ENCODE data around the gene MIS18A.

Gene MIS18A

DNA sequence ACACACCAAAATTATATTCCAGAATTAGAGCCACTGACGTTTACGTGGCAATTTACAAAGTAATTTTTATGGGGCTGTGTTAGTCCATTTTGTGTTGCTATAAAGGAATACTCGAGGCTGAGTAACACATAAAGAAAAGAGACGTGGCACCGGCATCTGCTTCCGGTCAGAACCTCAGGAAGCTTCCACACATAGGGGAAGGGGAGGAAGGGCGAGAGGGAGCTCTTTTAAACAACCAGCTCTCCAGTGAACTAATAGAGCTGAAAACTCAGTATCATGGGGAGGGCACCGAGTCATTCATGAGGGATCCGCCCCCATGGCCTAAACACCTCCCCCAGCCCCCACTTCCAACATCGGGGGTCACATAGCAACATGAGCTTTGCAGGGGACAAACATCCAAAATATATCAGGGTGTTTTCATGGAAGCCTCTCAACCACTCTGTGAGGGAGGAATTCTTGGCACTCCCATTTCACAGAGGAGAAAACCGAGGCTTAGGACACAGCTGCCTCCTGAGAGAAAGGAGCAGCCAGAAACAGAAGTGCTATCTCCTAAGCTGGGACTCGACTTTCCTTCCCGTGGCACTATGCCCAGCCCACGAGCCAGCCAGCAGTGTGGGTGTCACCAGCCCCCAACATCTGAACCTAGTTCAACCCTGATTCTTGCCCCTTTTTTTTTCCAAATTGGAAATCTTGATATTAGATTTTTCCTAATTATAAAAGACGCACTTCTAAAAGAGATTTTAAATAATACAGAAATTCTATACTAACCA, 29.2 kb downstream of the MIS18A start:
- DNase-seq, result no peak

- DNase-seq, result no peak
Measured at GRCh38 chr21:32248571-32249461, 30.0 kb downstream of the MIS18A start.

DNA sequence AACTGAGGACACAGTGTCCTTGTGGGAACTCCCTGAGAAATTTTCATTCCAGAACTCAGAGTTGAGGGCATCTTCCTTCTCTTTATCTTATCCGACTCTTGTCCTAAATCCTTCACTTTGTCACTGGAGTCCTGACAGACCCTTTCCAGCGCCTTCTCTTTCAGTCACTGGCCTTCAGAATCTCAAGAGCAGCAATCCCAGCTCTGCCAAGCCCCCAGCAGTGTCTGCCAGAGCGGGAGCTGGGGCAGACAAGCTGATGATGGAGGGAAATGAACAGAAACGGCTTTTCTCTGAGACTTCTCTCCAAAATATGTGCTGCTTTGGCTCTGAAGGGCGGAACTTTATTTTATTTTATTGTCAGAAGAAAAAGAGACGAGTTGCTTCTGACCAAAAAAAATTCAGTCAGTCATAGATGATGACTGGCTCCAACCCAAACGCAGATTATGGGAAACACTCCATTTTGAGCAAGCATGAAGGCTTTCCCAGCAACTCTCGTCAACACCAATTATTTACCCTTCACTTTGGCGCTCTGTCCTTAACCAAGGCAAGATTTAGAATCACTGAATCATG, 32.2 kb downstream of the MIS18A start:
- DNase-seq, result no peak

DNA sequence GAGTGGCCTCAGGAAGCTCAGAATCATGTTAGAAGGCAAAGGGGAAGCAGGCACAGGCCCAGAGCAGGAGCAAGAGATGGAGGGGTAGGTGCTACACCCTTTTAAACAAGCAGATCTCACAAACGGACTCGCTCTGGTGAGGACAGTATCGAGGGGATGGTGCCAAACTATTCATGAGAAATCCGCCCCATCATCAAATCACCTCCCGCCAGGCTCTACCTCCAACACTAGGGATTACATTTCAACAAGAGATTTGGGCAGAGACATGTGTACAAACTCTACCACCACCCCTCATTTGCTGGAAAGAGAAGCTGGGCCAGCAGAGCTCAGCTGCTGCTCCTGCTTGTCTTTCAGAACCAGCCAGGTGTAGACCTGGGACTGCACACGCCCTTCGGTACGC, 32.9 kb downstream of the MIS18A start:
- no peak for DNase-seq

DNA sequence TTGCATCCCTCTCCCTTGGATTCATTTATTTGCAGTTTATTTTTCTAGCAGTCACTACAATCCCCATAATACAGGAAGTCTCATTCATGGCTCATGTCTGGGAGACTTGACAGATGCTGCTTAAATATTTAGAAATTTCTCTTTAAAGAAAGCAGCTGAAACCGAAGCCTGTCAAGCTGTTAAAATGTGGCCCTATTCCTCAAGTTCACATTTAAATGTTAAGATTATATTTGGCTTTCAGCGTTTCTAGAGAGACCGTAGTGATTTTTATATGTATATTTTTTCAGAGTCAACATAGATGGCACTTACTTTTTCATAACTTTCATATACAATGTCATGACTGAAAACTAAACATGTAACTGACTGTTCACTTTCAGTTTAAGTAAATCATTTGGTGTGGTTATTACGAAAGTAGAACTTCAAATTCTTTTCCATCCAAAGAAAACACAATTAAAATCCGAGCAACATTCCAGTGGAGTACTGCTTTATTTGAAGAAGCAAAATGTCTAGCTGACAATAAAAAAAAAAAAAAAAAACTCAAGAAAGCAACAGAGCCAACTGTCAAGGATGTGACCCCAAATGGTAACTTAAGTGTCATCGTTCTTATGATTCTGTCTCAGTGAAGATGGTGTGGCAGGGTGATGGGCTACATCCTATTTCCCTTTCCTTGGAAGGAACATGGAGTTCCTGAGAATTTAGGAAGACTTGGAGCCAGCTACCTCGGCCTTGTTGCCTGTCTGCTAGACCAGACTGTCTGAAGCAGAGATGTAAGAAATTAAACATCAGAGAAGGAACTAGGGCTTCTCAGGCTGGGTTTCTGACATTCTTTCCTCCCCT, 37.8 kb downstream of the MIS18A start:
- no peak for DNase-seq

GRCh38 chr21:32239551-32239950, 39.3 kb downstream of the MIS18A start:
- no peak for DNase-seq

GRCh38 chr21:32238063-32238462, 40.8 kb downstream of the MIS18A start:
- DNase-seq, result no peak

- no peak for DNase-seq
Measured at GRCh38 chr21:32237021-32237420, 41.8 kb downstream of the MIS18A start.

DNA sequence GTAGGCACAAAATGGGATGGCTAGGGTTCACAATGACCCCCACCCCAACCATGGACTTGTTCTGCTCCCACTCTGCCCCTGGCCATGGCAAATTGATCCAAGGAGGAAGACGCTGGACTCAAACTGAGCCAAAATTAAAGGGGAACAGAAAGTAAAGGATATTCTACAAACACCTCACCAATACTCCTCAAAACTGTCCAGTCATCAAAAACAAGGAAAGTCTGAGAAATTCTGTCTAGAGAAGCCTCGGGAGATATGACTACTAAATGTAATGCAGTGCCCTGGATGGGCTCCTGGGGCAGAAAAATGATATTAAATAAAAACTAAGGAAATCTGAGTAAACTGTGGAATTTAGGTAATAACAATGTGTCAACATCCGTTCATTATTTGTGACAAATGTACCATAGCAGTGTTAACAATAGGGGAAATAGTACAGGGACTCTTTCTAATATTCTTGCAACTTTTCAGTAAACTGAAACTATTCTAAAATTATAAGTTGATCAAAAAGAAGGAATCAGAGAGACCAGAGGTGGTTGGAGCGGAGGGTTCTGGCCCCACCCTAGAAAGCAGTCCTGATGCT, 45.0 kb downstream of the MIS18A start:
- no peak for DNase-seq

- no peak for DNase-seq
Measured at GRCh38 chr21:32233055-32233546, 45.7 kb downstream of the MIS18A start.

- no peak for DNase-seq
Measured at GRCh38 chr21:32226444-32226843, 52.4 kb downstream of the MIS18A start.
